Kidney capillary endothelial cell (primary cell): Measurements from ENCODE around the gene ARHGAP15.

ENCODE experiments used
- DNase-seq: peaks from one replicate; pipeline ENCODE4 v3.0.0-alpha.2; 2018; ENCODE audit warnings: low spot score

The ARHGAP15 gene

GRCh38 chr2:143226714-143227541 is 97.7 kb downstream of the ARHGAP15 start:
- no peak for DNase-seq

GRCh38 chr2:143229411-143229810 is 100.2 kb downstream of the ARHGAP15 start:
- DNase-seq = no peak

GRCh38 chr2:143229952-143230351 is 100.7 kb downstream of the ARHGAP15 start:
- DNase-seq = no peak

GRCh38 chr2:143230506-143231253 is 101.5 kb downstream of the ARHGAP15 start:
- no peak for DNase-seq

GRCh38 chr2:143231254-143231645 is 102.0 kb downstream of the ARHGAP15 start:
- DNase-seq = no peak

- no peak for DNase-seq
These were observed 108.0 kb downstream of the ARHGAP15 start for GRCh38 chr2:143237146-143237777.

- DNase-seq = no peak
These were observed 112.3 kb downstream of the ARHGAP15 start for GRCh38 chr2:143241403-143242088.

GRCh38 chr2:143246246-143246645 is 117.0 kb downstream of the ARHGAP15 start:
- no peak for DNase-seq

- DNase-seq = no peak
These were observed 117.9 kb downstream of the ARHGAP15 start for GRCh38 chr2:143246815-143247744.

GRCh38 chr2:143248631-143249030 is 119.4 kb downstream of the ARHGAP15 start:
- no peak for DNase-seq

GRCh38 chr2:143251681-143252080 is 122.5 kb downstream of the ARHGAP15 start:
- no peak for DNase-seq

GRCh38 chr2:143252138-143252907 is 123.1 kb downstream of the ARHGAP15 start:
- DNase-seq = no peak

GRCh38 chr2:143254110-143254509 is 124.9 kb downstream of the ARHGAP15 start:
- no peak for DNase-seq

GRCh38 chr2:143255086-143255485 is 125.9 kb downstream of the ARHGAP15 start:
- DNase-seq = no peak

GRCh38 chr2:143255899-143256298 is 126.7 kb downstream of the ARHGAP15 start:
- no peak for DNase-seq

GRCh38 chr2:143258126-143258892 is 129.1 kb downstream of the ARHGAP15 start:
- no peak for DNase-seq

GRCh38 chr2:143259368-143259958 is 130.2 kb downstream of the ARHGAP15 start:
- peak; percentile 68 for DNase-seq

GRCh38 chr2:143261986-143262385 is 132.8 kb downstream of the ARHGAP15 start:
- DNase-seq = no peak

- DNase-seq = no peak
These were observed 133.2 kb downstream of the ARHGAP15 start for GRCh38 chr2:143262389-143262788.
